Suprapubic skin (tissue), 4 donors: ENCODE results near the gene ZACN. TPM values are rescaled to one million over a fixed set of nuclear protein-coding genes. Genes with fewer than 3 reads are reported as not detected.

Source experiments
- DNase-seq, 2 donors: peaks; one replicate each; pipeline ENCODE4 v3.0.0-alpha.2; 2019; ENCODE audit warnings: low spot score in 2 of 2
- H3K27ac ChIP-seq: fragments of 200-600 bp; sonication (generic); one replicate; pipeline ENCODE4 v1.5.1; 2019
- H3K27me3 ChIP-seq: fragments of 200-600 bp; sonication (generic); one replicate; pipeline ENCODE4 v1.5.1; 2019
- H3K36me3 ChIP-seq: fragments of 200-600 bp; sonication (generic); one replicate; pipeline ENCODE4 v1.5.1; 2019
- H3K4me1 ChIP-seq: fragments of 200-600 bp; sonication (generic); one replicate; pipeline ENCODE4 v1.5.1; 2019
- H3K4me3 ChIP-seq: fragments of 200-600 bp; sonication (generic); one replicate; pipeline ENCODE4 v1.5.1; 2019; ENCODE audit warnings: mild to moderate bottlenecking
- H3K9me3 ChIP-seq: fragments of 200-600 bp; sonication (generic); one replicate; pipeline ENCODE4 v1.5.1; 2019
- CTCF ChIP-seq, 2 donors: fragments of 200-600 bp in 1 of 2; fragments of 450-650 bp in 1 of 2; sonication (generic) in 1 of 2; IDR thresholded peaks; one replicate each; pipeline ENCODE4 v1.5.1; 2016 to 2019; ENCODE audit warnings: antibody characterized with exemption in 2 of 2, mild to moderate bottlenecking in 1 of 2, moderate library complexity in 1 of 2
- EP300 ChIP-seq: sonication (generic); formaldehyde crosslinking; IDR thresholded peaks from one replicate; pipeline ENCODE4 v1.6.1; 2017; ENCODE audit warnings: antibody characterized with exemption
- POLR2A ChIP-seq, 2 donors: fragments of 450-650 bp; IDR thresholded peaks; one replicate each; pipeline ENCODE4 v1.6.1; 2017; ENCODE audit warnings: antibody characterized with exemption in 2 of 2, mild to moderate bottlenecking in 2 of 2, moderate library complexity in 2 of 2
- POLR2AphosphoS5 ChIP-seq, 3 donors: sonication (generic); formaldehyde crosslinking; IDR thresholded peaks; one replicate each; pipeline ENCODE4 v1.6.1; 2017; ENCODE audit warnings: antibody characterized with exemption in 3 of 3
- WGBS: methylation state at CpG from one replicate; pipeline ENCODE4 v1.1.5; 2018; 5-methylcytosine and 5-hydroxymethylcytosine counted together
- total RNA-seq, 4 donors: library from RNA; depleted of rRNA; stranded (reverse); fragments of >200 nt; gene quantifications; one replicate each; pipeline ENCODE4 v1.1.0, GENCODE V29; 2016

Gene ZACN
- total RNA-seq, 4 donors from 2014 or later, result not detected

- TF ChIP-seq CTCF (IDR thresholded peaks at IDR 0.05) (no peak), EP300 (no peak), POLR2A (IDR thresholded peaks at IDR 0.05) (no peak), POLR2AphosphoS5 (IDR thresholded peaks at IDR 0.05) (no peak)
- no peak overlapping the region for H3K4me3 ChIP-seq
- H3K4me1 ChIP-seq, result no peaks in the 10 kb centered on the region
- 87% methylated on average over 7 of the region's 7 CpGs for WGBS
- H3K36me3 ChIP-seq, result no peaks in the 10 kb centered on the region
- no peak overlapping the region for H3K27ac ChIP-seq
- no peak for DNase-seq
- no peaks in the 10 kb centered on the region for H3K9me3 ChIP-seq
- no peaks in the 10 kb centered on the region for H3K27me3 ChIP-seq
Observed at GRCh38 chr17:76115138-76115754, 36.3 kb downstream of the ZACN start.

GRCh38 chr17:76119409-76120371 lies 40.7 kb downstream of the ZACN start:
- no peaks in the 10 kb centered on the region for H3K9me3 ChIP-seq
- no peaks in the 10 kb centered on the region for H3K36me3 ChIP-seq
- H3K27me3 ChIP-seq, result no peaks in the 10 kb centered on the region
- whole genome bisulfite sequencing, result 86% methylated on average over 19 of the region's 19 CpGs
- TF ChIP-seq EP300, result no peak
- TF ChIP-seq POLR2A (IDR thresholded peaks at IDR 0.05), result no peak
- no peak for TF ChIP-seq POLR2AphosphoS5 (IDR thresholded peaks at IDR 0.05)
- TF ChIP-seq CTCF (IDR thresholded peaks at IDR 0.05), result no peak
- no peak for DNase-seq
- no peak overlapping the region for H3K27ac ChIP-seq
- H3K4me3 ChIP-seq, result no peak overlapping the region
- H3K4me1 ChIP-seq, result peaks cover 10% of the 10 kb centered on the region

GRCh38 chr17:76120658-76121008 lies 41.7 kb downstream of the ZACN start:
- peaks cover 10% of the 10 kb centered on the region for H3K4me1 ChIP-seq
- WGBS, result 91% methylated on average over 5 of the region's 5 CpGs
- H3K4me3 ChIP-seq, result no peak overlapping the region
- no peaks in the 10 kb centered on the region for H3K27me3 ChIP-seq
- TF ChIP-seq POLR2A (IDR thresholded peaks at IDR 0.05) (no peak), CTCF (IDR thresholded peaks at IDR 0.05) (no peak), POLR2AphosphoS5 (IDR thresholded peaks at IDR 0.05) (no peak), EP300 (no peak)
- H3K27ac ChIP-seq, result no peak overlapping the region
- no peak for DNase-seq
- H3K9me3 ChIP-seq, result no peaks in the 10 kb centered on the region
- H3K36me3 ChIP-seq, result no peaks in the 10 kb centered on the region

GRCh38 chr17:76121932-76122430 lies 43.0 kb downstream of the ZACN start:
- 75% methylated on average over 5 of the region's 42 CpGs for WGBS
- no peak for TF ChIP-seq CTCF (IDR thresholded peaks at IDR 0.05)
- Histone ChIP-seq H3K4me1 (peaks cover 10% of the 10 kb centered on the region), H3K36me3 (no peaks in the 10 kb centered on the region), H3K9me3 (no peaks in the 10 kb centered on the region), H3K4me3 (peak overlapping the region; percentile 43), H3K27ac (no peak overlapping the region), H3K27me3 (no peaks in the 10 kb centered on the region)
- no peak for DNase-seq
